WTC11 (cell line): ENCODE data around the gene CAMTA1. TPM values are rescaled to one million over a fixed set of nuclear protein-coding genes. Genes with fewer than 3 reads are reported as not detected.

Experiments used
- ATAC-seq: fragments of 200-7000 bp; cut with Tn5 transposase; 2 replicates; pipeline ENCODE4 v1.10.0; 2021; ENCODE audit warnings: mild to moderate bottlenecking, moderate library complexity
- CTCF ChIA-PET: fragments of 300-600 bp; sonication (Branson Sonifier 250); formaldehyde crosslinking; loops from one replicate; lab custom pipeline; 2021; ENCODE audit warnings: antibody characterized with exemption; lab: Charles Lee
- POLR2A ChIA-PET: fragments of 350-600 bp; sonication (Branson Sonifier 250); formaldehyde crosslinking; loops from one replicate; lab custom pipeline; 2021; ENCODE audit warnings: antibody characterized with exemption; lab: Charles Lee
- DNase-seq: peaks from one replicate; pipeline ENCODE4 v3.0.0; 2021; ENCODE audit warnings: low spot score
- H3K27ac Mint-ChIP-seq: 2 replicates; pipeline ENCODE4 v1.8.0; 2021; ENCODE audit warnings: mixed read lengths
- H3K27me3 Mint-ChIP-seq: 2 replicates; pipeline ENCODE4 v1.8.0; 2021; ENCODE audit warnings: low read depth, mild to moderate bottlenecking, moderate library complexity, mixed read lengths
- H3K36me3 Mint-ChIP-seq: 2 replicates; pipeline ENCODE4 v1.8.0; 2021; ENCODE audit warnings: mixed read lengths
- H3K4me1 Mint-ChIP-seq: 2 replicates; pipeline ENCODE4 v1.8.0; 2022; ENCODE audit warnings: mixed read lengths
- H3K4me3 Mint-ChIP-seq: 2 replicates; pipeline ENCODE4 v1.8.0; 2021; ENCODE audit warnings: mild to moderate bottlenecking, moderate library complexity, mixed read lengths
- H3K9me3 Mint-ChIP-seq: 2 replicates; pipeline ENCODE4 v1.8.0; 2021; ENCODE audit warnings: mixed read lengths
- AR ChIP-seq: fragments of 250-450 bp; sonication (Bioruptor Pico); IDR thresholded peaks from 2 replicates; pipeline ENCODE4 v1.9.0; 2021; ENCODE audit warnings: mild to moderate bottlenecking
- ARID4B ChIP-seq: sonication (generic); formaldehyde crosslinking; IDR thresholded peaks from 2 replicates; pipeline ENCODE4 v1.8.0; 2023; ENCODE audit warnings: missing genetic modification reagents, mild to moderate bottlenecking, borderline replicate concordance
- ATF6 ChIP-seq: sonication (generic); formaldehyde crosslinking; IDR thresholded peaks from 2 replicates; pipeline ENCODE4 v1.8.1; 2023; ENCODE audit warnings: mild to moderate bottlenecking, missing genetic modification reagents
- CREB1 ChIP-seq: sonication (generic); formaldehyde crosslinking; IDR thresholded peaks from 2 replicates; pipeline ENCODE4 v1.8.0; 2023; ENCODE audit warnings: mild to moderate bottlenecking, missing genetic modification reagents
- E2F1 ChIP-seq: sonication (generic); formaldehyde crosslinking; IDR thresholded peaks from 2 replicates; pipeline ENCODE4 v1.8.0; 2022; ENCODE audit warnings: mild to moderate bottlenecking, missing genetic modification reagents
- E2F4 ChIP-seq: sonication (generic); formaldehyde crosslinking; IDR thresholded peaks from 2 replicates; pipeline ENCODE4 v1.8.1; 2022; ENCODE audit warnings: low read depth, mild to moderate bottlenecking, moderate library complexity, missing genetic modification reagents, borderline replicate concordance
- ELF4 ChIP-seq: sonication (generic); formaldehyde crosslinking; IDR thresholded peaks from 2 replicates; pipeline ENCODE4 v1.8.1; 2022; ENCODE audit warnings: low read depth, mild to moderate bottlenecking, moderate library complexity, missing genetic modification reagents
- EMX1 ChIP-seq: fragments of 250-450 bp; sonication (Bioruptor Pico); IDR thresholded peaks from 2 replicates; pipeline ENCODE4 v1.8.0; 2021; ENCODE audit warnings: mild to moderate bottlenecking
- FOXJ3 ChIP-seq: sonication (generic); formaldehyde crosslinking; IDR thresholded peaks from 2 replicates; pipeline ENCODE4 v1.9.0; 2021; ENCODE audit warnings: missing genetic modification reagents, mild to moderate bottlenecking, borderline replicate concordance
- GTF2I ChIP-seq: fragments of 250-450 bp; sonication (Bioruptor Pico); conservative IDR thresholded peaks from 2 replicates; pipeline ENCODE4 v1.4.0; 2021; ENCODE audit warnings: mild to moderate bottlenecking
- NR1H2 ChIP-seq: sonication (generic); formaldehyde crosslinking; IDR thresholded peaks from 2 replicates; pipeline ENCODE4 v1.9.0; 2021; ENCODE audit warnings: mild to moderate bottlenecking, moderate library complexity, missing genetic modification reagents
- SOX15 ChIP-seq: fragments of 250-450 bp; sonication (Bioruptor Pico); IDR thresholded peaks from 2 replicates; pipeline ENCODE4 v1.9.0; 2021; ENCODE audit warnings: mild to moderate bottlenecking
- SP1 ChIP-seq: sonication (generic); formaldehyde crosslinking; conservative IDR thresholded peaks from 2 replicates; pipeline ENCODE4 v1.8.1; 2022; ENCODE audit warnings: missing genetic modification reagents
- TCF7 ChIP-seq: sonication (generic); formaldehyde crosslinking; IDR thresholded peaks from 2 replicates; pipeline ENCODE4 v1.8.0; 2022; ENCODE audit warnings: mild to moderate bottlenecking, low read depth, missing genetic modification reagents, moderate library complexity
- ZBTB21 ChIP-seq: sonication (generic); formaldehyde crosslinking; IDR thresholded peaks from 2 replicates; pipeline ENCODE4 v1.8.1; 2023; ENCODE audit warnings: mild to moderate bottlenecking, missing genetic modification reagents, borderline replicate concordance
- ZNF121 ChIP-seq: sonication (generic); formaldehyde crosslinking; IDR thresholded peaks from 2 replicates; pipeline ENCODE4 v1.8.0; 2023; ENCODE audit warnings: missing genetic modification reagents
- ZNF263 ChIP-seq: sonication (generic); formaldehyde crosslinking; IDR thresholded peaks from 2 replicates; pipeline ENCODE4 v1.8.1; 2022; ENCODE audit warnings: low read depth, mild to moderate bottlenecking, moderate library complexity, missing genetic modification reagents
- ZNF317 ChIP-seq: sonication (generic); formaldehyde crosslinking; IDR thresholded peaks from 2 replicates; pipeline ENCODE4 v1.8.1; 2023; ENCODE audit warnings: low read depth, mild to moderate bottlenecking, moderate library complexity, missing genetic modification reagents, borderline replicate concordance
- ZNF396 ChIP-seq: fragments of 250-450 bp; sonication (Bioruptor Pico); IDR thresholded peaks from 2 replicates; pipeline ENCODE4 v1.8.0; 2021; ENCODE audit warnings: mild to moderate bottlenecking, moderate library complexity, borderline replicate concordance
- ZNF423 ChIP-seq: fragments of 250-450 bp; sonication (Bioruptor Pico); IDR thresholded peaks from 2 replicates; pipeline ENCODE4 v2.1.2; 2022; ENCODE audit warnings: mild to moderate bottlenecking, moderate library complexity
- ZNF425 ChIP-seq: fragments of 250-450 bp; sonication (Bioruptor Pico); conservative IDR thresholded peaks from 2 replicates; pipeline ENCODE4 v1.9.0; 2021; ENCODE audit warnings: mild to moderate bottlenecking
- ZNF512 ChIP-seq: sonication (generic); formaldehyde crosslinking; IDR thresholded peaks from 2 replicates; pipeline ENCODE4 v1.8.1; 2022; ENCODE audit warnings: missing genetic modification reagents, borderline replicate concordance
- total RNA-seq: library from RNA; stranded (reverse); gene quantifications from 3 replicates; pipeline ENCODE4 v1.2.3, GENCODE V29; 2021

Gene CAMTA1
- total RNA-seq, 1 experiment from 2014 or later, result 86.4 TPM

GRCh38 chr1:7302126-7302525 is 516.9 kb downstream of the CAMTA1 start (continued):
- TF ChIP-seq ZNF317 (CRISPR knock-in tag) (no peak), SP1 (CRISPR knock-in tag) (no peak), FOXJ3 (CRISPR knock-in tag) (no peak), ELF4 (no peak), GTF2I (CRISPR knock-in tag) (no peak), ZNF263 (CRISPR knock-in tag) (no peak)

GRCh38 chr1:7302873-7303272 is 517.6 kb downstream of the CAMTA1 start:
- Mint-ChIP-seq H3K27me3 (no peaks in the 10 kb centered on the region), H3K36me3 (peaks cover 13% of the 10 kb centered on the region), H3K4me3 (no peak overlapping the region), H3K27ac (no peak overlapping the region), H3K4me1 (peaks cover 51% of the 10 kb centered on the region), H3K9me3 (peaks cover 33% of the 10 kb centered on the region)
- POLR2A ChIA-PET, result no interaction called here
- no peak for DNase-seq
- CTCF ChIA-PET, result interaction anchor here (0.6 to 1.2 kb wide), 2 partner anchors 258 to 499 kb away, joined by 3 read pairs; no protein-coding TSS in a partner anchor
- no peak for ATAC-seq
- TF ChIP-seq ZNF512 (CRISPR knock-in tag) (no peak), NR1H2 (CRISPR knock-in tag) (no peak), ZNF396 (no peak), E2F1 (no peak), CREB1 (CRISPR knock-in tag) (no peak), ZNF425 (CRISPR knock-in tag) (no peak), ARID4B (CRISPR knock-in tag) (no peak), SOX15 (no peak), TCF7 (CRISPR knock-in tag) (no peak), ATF6 (no peak), ZBTB21 (CRISPR knock-in tag) (no peak), ZNF121 (no peak), E2F4 (no peak), ZNF423 (CRISPR knock-in tag) (no peak), ZNF263 (CRISPR knock-in tag) (no peak), AR (CRISPR knock-in tag) (no peak), EMX1 (CRISPR knock-in tag) (no peak)
